ENCODE results near the gene SPECC1.

DNA sequence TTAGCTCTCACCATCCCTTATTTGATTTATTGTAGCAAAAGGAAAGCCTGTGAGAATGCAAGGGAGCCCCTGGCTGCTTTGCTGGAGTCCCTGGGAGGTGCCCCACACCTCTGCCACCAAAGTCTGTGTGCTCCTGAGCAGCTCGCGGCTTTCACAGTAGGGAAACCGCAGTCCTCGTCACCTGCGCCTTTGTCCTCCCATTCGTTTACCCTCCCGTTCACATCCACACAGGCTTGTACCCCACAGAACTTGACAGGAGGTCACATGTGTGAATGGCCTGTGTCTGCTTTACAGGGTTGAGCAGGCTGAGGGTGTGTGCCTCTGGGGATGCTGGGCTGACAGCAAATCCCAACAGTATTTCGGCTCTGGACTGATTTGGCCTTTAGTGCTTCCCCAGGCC, 305.7 kb downstream of the SPECC1 start:
- TF ChIP-seq, protein P1, sequence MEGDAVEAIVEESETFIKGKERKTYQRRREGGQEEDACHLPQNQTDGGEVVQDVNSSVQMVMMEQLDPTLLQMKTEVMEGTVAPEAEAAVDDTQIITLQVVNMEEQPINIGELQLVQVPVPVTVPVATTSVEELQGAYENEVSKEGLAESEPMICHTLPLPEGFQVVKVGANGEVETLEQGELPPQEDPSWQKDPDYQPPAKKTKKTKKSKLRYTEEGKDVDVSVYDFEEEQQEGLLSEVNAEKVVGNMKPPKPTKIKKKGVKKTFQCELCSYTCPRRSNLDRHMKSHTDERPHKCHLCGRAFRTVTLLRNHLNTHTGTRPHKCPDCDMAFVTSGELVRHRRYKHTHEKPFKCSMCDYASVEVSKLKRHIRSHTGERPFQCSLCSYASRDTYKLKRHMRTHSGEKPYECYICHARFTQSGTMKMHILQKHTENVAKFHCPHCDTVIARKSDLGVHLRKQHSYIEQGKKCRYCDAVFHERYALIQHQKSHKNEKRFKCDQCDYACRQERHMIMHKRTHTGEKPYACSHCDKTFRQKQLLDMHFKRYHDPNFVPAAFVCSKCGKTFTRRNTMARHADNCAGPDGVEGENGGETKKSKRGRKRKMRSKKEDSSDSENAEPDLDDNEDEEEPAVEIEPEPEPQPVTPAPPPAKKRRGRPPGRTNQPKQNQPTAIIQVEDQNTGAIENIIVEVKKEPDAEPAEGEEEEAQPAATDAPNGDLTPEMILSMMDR (IDR thresholded peaks at IDR 0.05), result no peak
- no peak for TF ChIP-seq EP300 (IDR thresholded peaks at IDR 0.05)
- TF ChIP-seq POLR2AphosphoS5 (IDR thresholded peaks at IDR 0.05), result no peak
